Lower lobe of right lung (tissue), 2 donors: ENCODE measurements around the gene JAM2. TPM values are rescaled to one million over a fixed set of nuclear protein-coding genes. Genes with fewer than 3 reads are reported as not detected.
"Not testable (repeated sequence)": the region's sequence is repeated elsewhere in the genome, so short reads cannot be mapped to it uniquely, and the experiment has no call there.

ENCODE experiments used
- ATAC-seq, 2 donors: fragments of 200-7000 bp; cut with Tn5 transposase; one replicate each; pipeline ENCODE4 v1.9.1; 2020 to 2022; ENCODE audit warnings: mild to moderate bottlenecking in 2 of 2, moderate library complexity in 2 of 2
- DNase-seq: peaks from one replicate; pipeline ENCODE4 v3.0.0-alpha.2; 2020
- H3K27ac ChIP-seq: fragments of 200-600 bp; one replicate; pipeline ENCODE4 v1.8.0; 2022
- H3K27me3 ChIP-seq: fragments of 200-600 bp; one replicate; pipeline ENCODE4 v1.8.0; 2022; ENCODE audit warnings: low read depth
- H3K36me3 ChIP-seq: fragments of 200-600 bp; one replicate; pipeline ENCODE4 v1.8.0; 2022; ENCODE audit warnings: mild to moderate bottlenecking
- H3K4me1 ChIP-seq: fragments of 200-600 bp; one replicate; pipeline ENCODE4 v1.8.0; 2022
- H3K4me3 ChIP-seq: fragments of 200-600 bp; one replicate; pipeline ENCODE4 v1.8.0; 2022; ENCODE audit warnings: mild to moderate bottlenecking
- H3K9me3 ChIP-seq: fragments of 200-600 bp; one replicate; pipeline ENCODE4 v1.8.0; 2022
- CTCF ChIP-seq: fragments of 200-600 bp; IDR thresholded peaks from one replicate; pipeline ENCODE4 v1.8.0; 2022; ENCODE audit warnings: antibody characterized with exemption, mild to moderate bottlenecking
- intact Hi-C: fragments of 100-400 bp; cut with DNase I; formaldehyde crosslinking; loops from one replicate; pipeline ENCODE4 v1.11.0; 2022
- total RNA-seq: library from RNA; stranded (reverse); fragmentation: NEBNext Ultra II Directional; extraction: Animal tissue kit (Norgen Biotek cat#: 25700); gene quantifications from one replicate; pipeline ENCODE4 v1.2.1, GENCODE V29; 2021
- donor health status: DM: no; HTN: yes; CAD: no; lungs with severe emphysema.

JAM2 gene
- total RNA-seq, 1 donor from 2014 or later, result 36.2 TPM

- DNase-seq (no peak), ATAC-seq (no peak)
- no peaks in the 10 kb centered on the region for H3K4me1 ChIP-seq
- intact Hi-C loops, result loop anchor here (10.0 kb wide), 1 partner anchor 90 kb away; no protein-coding TSS in a partner anchor
- H3K27ac ChIP-seq, result no peak overlapping the region
- no peak overlapping the region for H3K4me3 ChIP-seq
- TF ChIP-seq CTCF, result no peak
- H3K9me3 ChIP-seq, result no peaks in the 10 kb centered on the region
- H3K36me3 ChIP-seq, result no peaks in the 10 kb centered on the region
- H3K27me3 ChIP-seq, result no peaks in the 10 kb centered on the region
Observed at GRCh38 chr21:25614441-25614840, 24.6 kb upstream of the JAM2 start.

- TF ChIP-seq CTCF, result no peak
- Histone ChIP-seq H3K36me3 (no peaks in the 10 kb centered on the region), H3K27ac (no peak overlapping the region), H3K9me3 (no peaks in the 10 kb centered on the region), H3K27me3 (no peaks in the 10 kb centered on the region), H3K4me3 (no peak overlapping the region), H3K4me1 (no peaks in the 10 kb centered on the region)
- ATAC-seq (no peak), DNase-seq (no peak)
- intact Hi-C loops, result loop anchor here (10.0 kb wide), 1 partner anchor 89 kb away; no protein-coding TSS in a partner anchor
Observed at GRCh38 chr21:25615880-25616279, 23.2 kb upstream of the JAM2 start.

GRCh38 chr21:25619198-25619597 is 19.9 kb upstream of the JAM2 start:
- Histone ChIP-seq H3K4me3 (no peak overlapping the region), H3K4me1 (no peaks in the 10 kb centered on the region), H3K36me3 (no peaks in the 10 kb centered on the region), H3K27me3 (no peaks in the 10 kb centered on the region), H3K27ac (no peak overlapping the region), H3K9me3 (no peaks in the 10 kb centered on the region)
- ATAC-seq (no peak), DNase-seq (no peak)
- TF ChIP-seq CTCF, result no peak
- intact Hi-C loops, result loop anchor here (10.0 kb wide), 1 partner anchor 86 kb away; no protein-coding TSS in a partner anchor

GRCh38 chr21:25624511-25624910 is 14.5 kb upstream of the JAM2 start:
- Histone ChIP-seq H3K27ac (no peak overlapping the region), H3K4me3 (no peak overlapping the region), H3K4me1 (no peaks in the 10 kb centered on the region), H3K27me3 (no peaks in the 10 kb centered on the region), H3K9me3 (no peaks in the 10 kb centered on the region), H3K36me3 (no peaks in the 10 kb centered on the region)
- ATAC-seq (no peak), DNase-seq (no peak)
- intact Hi-C loops, result no loop called here
- TF ChIP-seq CTCF, result no peak

GRCh38 chr21:25625036-25625435 is 14.0 kb upstream of the JAM2 start:
- intact Hi-C loops, result no loop called here

GRCh38 chr21:25625776-25626555 is 13.1 kb upstream of the JAM2 start:
- H3K27me3 ChIP-seq, H3K27ac ChIP-seq, H3K9me3 ChIP-seq, ATAC-seq, intact Hi-C loops, H3K4me3 ChIP-seq, H3K36me3 ChIP-seq, DNase-seq, H3K4me1 ChIP-seq: not testable (repeated sequence)

More at GRCh38 chr21:25625036-25625435, 14.0 kb upstream of the JAM2 start:
- TF ChIP-seq CTCF, result no peak
- H3K4me3 ChIP-seq, result no peak overlapping the region
- H3K27me3 ChIP-seq, result no peaks in the 10 kb centered on the region
- DNase-seq (no peak), ATAC-seq (no peak)
- no peaks in the 10 kb centered on the region for H3K9me3 ChIP-seq
- no peaks in the 10 kb centered on the region for H3K4me1 ChIP-seq
- H3K36me3 ChIP-seq, result no peaks in the 10 kb centered on the region
- H3K27ac ChIP-seq, result no peak overlapping the region
